GM12872 (cell line): ENCODE measurements around the gene DNAH11.

Experiments used
- CTCF ChIP-seq: IDR thresholded peaks from 3 replicates; pipeline ENCODE4 v1.5.1; 2011; ENCODE audit warnings: low read depth, mild to moderate bottlenecking, low read length, moderate library complexity; ENCODE audit not compliant: insufficient read depth

Gene DNAH11

GRCh38 chr7:21948887-21949540 lies 406.2 kb downstream of the DNAH11 start:
- TF ChIP-seq CTCF: no peak
